Measurements from ENCODE around the gene OTUD4. TPM values are rescaled to one million over a fixed set of nuclear protein-coding genes. Genes with fewer than 3 reads are reported as not detected.

OTUD4 gene
- total and polyA plus RNA-seq, 2 donors (not counting 1 experiment from before 2014, with no cell fraction given), result 9.7 to 51.0 TPM

DNA sequence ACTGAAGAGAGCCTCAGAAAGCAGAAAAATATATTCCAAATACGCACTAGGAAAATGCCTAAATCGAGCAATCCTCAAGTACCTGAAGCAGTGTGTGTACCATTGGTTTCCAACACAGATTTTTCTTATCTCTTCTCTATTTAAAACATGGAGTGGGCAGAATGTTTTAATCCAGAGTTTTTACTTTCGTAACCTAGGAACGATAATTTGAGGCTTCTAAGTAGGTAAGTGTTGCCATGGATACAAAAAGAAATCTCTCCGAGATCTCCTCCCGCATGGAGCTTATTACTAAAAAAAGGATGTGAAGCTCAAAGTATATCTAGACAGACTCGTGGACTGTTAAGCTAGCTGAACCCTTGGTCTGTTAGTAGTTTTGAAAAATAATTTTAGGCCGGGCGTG is 23.0 kb upstream of the OTUD4 start:
- no peaks in the 10 kb centered on the region for H4K20me1 ChIP-seq (ENCODE audit: control insufficient read depth, insufficient read depth, low read length, poor library complexity, severe bottlenecking)
- 99% methylated on average over 7 of the region's 9 CpGs for WGBS (ENCODE audit: insufficient coverage)

DNA sequence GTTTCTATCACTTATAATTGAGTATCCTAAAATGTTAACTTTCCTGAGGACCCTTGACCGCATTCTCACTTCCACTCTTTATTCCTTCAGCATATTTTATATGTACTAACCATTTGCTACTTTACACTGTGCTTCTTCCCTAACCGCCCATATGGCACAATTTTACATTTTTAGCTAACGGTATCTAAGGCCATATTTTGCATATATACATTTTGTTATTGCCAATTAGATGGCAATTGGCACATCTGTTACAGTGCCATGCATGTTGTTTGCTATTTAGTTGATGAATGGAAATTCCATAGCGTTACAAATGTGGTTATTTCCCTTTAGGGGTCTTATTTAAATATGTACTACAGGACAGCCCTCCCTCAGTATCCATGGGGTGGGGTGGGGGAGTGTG is 20.0 kb upstream of the OTUD4 start:
- Histone ChIP-seq H3K9ac (ENCODE audit: low read length) (no peak overlapping the region), H3K36me3 (replicated peaks in 1 of 2; ENCODE audit: control extremely low read depth in 1 of 2, control insufficient read depth in 1 of 2, extremely low read depth in 1 of 2, insufficient read depth in 2 of 2, low read length in 1 of 2) (no peaks in the 10 kb centered on the region), H3K4me3 (ENCODE audit: control extremely low read depth in 1 of 5, extremely low read depth in 1 of 5, insufficient read depth in 1 of 5, low read depth in 2 of 5, low read length in 4 of 5) (no peak overlapping the region), H3K4me2 (replicated peaks; ENCODE audit: low read depth, low read length, poor library complexity, severe bottlenecking) (no peak overlapping the region), H4K20me1 (ENCODE audit: control insufficient read depth, insufficient read depth, low read length, poor library complexity, severe bottlenecking) (no peaks in the 10 kb centered on the region), H2AFZ (ENCODE audit: insufficient read depth, low read depth, low read length, poor library complexity, severe bottlenecking) (no peak overlapping the region), H3K27ac (ENCODE audit: low read length in 2 of 2) (no peak overlapping the region), H3K4me1 (ENCODE audit: control insufficient read depth in 2 of 2, insufficient read depth in 2 of 2, low read length in 2 of 2) (peaks cover 0 to 3% of the 10 kb centered on the region in 2 donors), H3K27me3 (replicated peaks in 1 of 4; ENCODE audit: control extremely low read depth in 1 of 4, control insufficient read depth in 3 of 4, insufficient read depth in 4 of 4, low read length in 3 of 4) (no peaks in the 10 kb centered on the region), H3K79me2 (ENCODE audit: control insufficient read depth, insufficient read depth, low read length) (no peaks in the 10 kb centered on the region), H3K9me3 (ENCODE audit: control extremely low read depth in 1 of 3, control insufficient read depth in 2 of 3, insufficient read depth in 1 of 3, low read length in 2 of 3) (no peaks in the 10 kb centered on the region)
- H3K4me1 Mint-ChIP-seq, result peaks cover 8% of the 10 kb centered on the region
- ChIA-PET POLR2A (no interaction called here), CTCF (no interaction called here)
- intact Hi-C loops (cut with micrococcal nuclease), result no loop called here
- H3K9me3 Mint-ChIP-seq (ENCODE audit: insufficient read depth), result no peaks in the 10 kb centered on the region
- TF ChIP-seq EZH2 (IDR thresholded peaks at IDR 0.05; ENCODE audit: borderline replicate concordance, insufficient read depth, low read depth, low read length, poor library complexity, severe bottlenecking), result no peak
- TF ChIP-seq, protein P1, sequence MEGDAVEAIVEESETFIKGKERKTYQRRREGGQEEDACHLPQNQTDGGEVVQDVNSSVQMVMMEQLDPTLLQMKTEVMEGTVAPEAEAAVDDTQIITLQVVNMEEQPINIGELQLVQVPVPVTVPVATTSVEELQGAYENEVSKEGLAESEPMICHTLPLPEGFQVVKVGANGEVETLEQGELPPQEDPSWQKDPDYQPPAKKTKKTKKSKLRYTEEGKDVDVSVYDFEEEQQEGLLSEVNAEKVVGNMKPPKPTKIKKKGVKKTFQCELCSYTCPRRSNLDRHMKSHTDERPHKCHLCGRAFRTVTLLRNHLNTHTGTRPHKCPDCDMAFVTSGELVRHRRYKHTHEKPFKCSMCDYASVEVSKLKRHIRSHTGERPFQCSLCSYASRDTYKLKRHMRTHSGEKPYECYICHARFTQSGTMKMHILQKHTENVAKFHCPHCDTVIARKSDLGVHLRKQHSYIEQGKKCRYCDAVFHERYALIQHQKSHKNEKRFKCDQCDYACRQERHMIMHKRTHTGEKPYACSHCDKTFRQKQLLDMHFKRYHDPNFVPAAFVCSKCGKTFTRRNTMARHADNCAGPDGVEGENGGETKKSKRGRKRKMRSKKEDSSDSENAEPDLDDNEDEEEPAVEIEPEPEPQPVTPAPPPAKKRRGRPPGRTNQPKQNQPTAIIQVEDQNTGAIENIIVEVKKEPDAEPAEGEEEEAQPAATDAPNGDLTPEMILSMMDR (IDR thresholded peaks at IDR 0.05), result no peak
- WGBS (ENCODE audit: insufficient coverage), result 100% methylated on average over 1 of the region's 4 CpGs
- H3K27ac Mint-ChIP-seq, result no peak overlapping the region
- no peak overlapping the region for H3K4me3 Mint-ChIP-seq
- ATAC-seq (ENCODE audit: low read depth), result no peak
- DNase-seq, result no peak
- H3K27me3 Mint-ChIP-seq, result peaks cover 6% of the 10 kb centered on the region

More for the DNA sequence above, 23.0 kb upstream of the OTUD4 start:
- TF ChIP-seq, protein P1 (IDR thresholded peaks at IDR 0.05), result no peak
- TF ChIP-seq EZH2 (IDR thresholded peaks at IDR 0.05; ENCODE audit: borderline replicate concordance, insufficient read depth, low read depth, low read length, poor library complexity, severe bottlenecking), result no peak
- intact Hi-C loops (cut with micrococcal nuclease), result no loop called here
- no peak overlapping the region for H3K9ac ChIP-seq (ENCODE audit: low read length)
- no peak overlapping the region for H3K4me3 ChIP-seq (ENCODE audit: control extremely low read depth in 1 of 5, extremely low read depth in 1 of 5, insufficient read depth in 1 of 5, low read depth in 2 of 5, low read length in 4 of 5)
- no peaks in the 10 kb centered on the region for H3K9me3 ChIP-seq (ENCODE audit: control extremely low read depth in 1 of 3, control insufficient read depth in 2 of 3, insufficient read depth in 1 of 3, low read length in 2 of 3)
- no peaks in the 10 kb centered on the region for H3K79me2 ChIP-seq (ENCODE audit: control insufficient read depth, insufficient read depth, low read length)
- H3K9me3 Mint-ChIP-seq (ENCODE audit: insufficient read depth), result no peaks in the 10 kb centered on the region
- H3K4me1 Mint-ChIP-seq, result no peaks in the 10 kb centered on the region
- CTCF ChIA-PET, result interaction anchor here (1.4 kb wide), 1 partner anchor 413 kb away, joined by 3 read pairs; no protein-coding TSS in a partner anchor
- no peaks in the 10 kb centered on the region for H3K4me1 ChIP-seq (ENCODE audit: control insufficient read depth in 2 of 2, insufficient read depth in 2 of 2, low read length in 2 of 2)
- H3K27me3 Mint-ChIP-seq, result peaks cover 9% of the 10 kb centered on the region
- DNase-seq (no peak), ATAC-seq (ENCODE audit: low read depth) (no peak)
- H3K4me3 Mint-ChIP-seq, result no peak overlapping the region
- H3K36me3 ChIP-seq (replicated peaks in 1 of 2; ENCODE audit: control extremely low read depth in 1 of 2, control insufficient read depth in 1 of 2, extremely low read depth in 1 of 2, insufficient read depth in 2 of 2, low read length in 1 of 2), result no peaks in the 10 kb centered on the region
- H3K27me3 ChIP-seq (replicated peaks in 1 of 4; ENCODE audit: control extremely low read depth in 1 of 4, control insufficient read depth in 3 of 4, insufficient read depth in 4 of 4, low read length in 3 of 4), result no peaks in the 10 kb centered on the region
- POLR2A ChIA-PET, result no interaction called here
- no peak overlapping the region for H2AFZ ChIP-seq (ENCODE audit: insufficient read depth, low read depth, low read length, poor library complexity, severe bottlenecking)
- H3K4me2 ChIP-seq (replicated peaks; ENCODE audit: low read depth, low read length, poor library complexity, severe bottlenecking), result no peak overlapping the region
- no peak overlapping the region for H3K27ac ChIP-seq (ENCODE audit: low read length in 2 of 2)
- no peak overlapping the region for H3K27ac Mint-ChIP-seq
